Mesendoderm (in vitro differentiated cells): ENCODE measurements around the gene EPSTI1.
"Not testable (repeated sequence)": the region's sequence is repeated elsewhere in the genome, so short reads cannot be mapped to it uniquely, and the experiment has no call there.

ENCODE experiments used
- DNase-seq: peaks from one replicate; pipeline ENCODE4 v3.0.0; 2013
- H2AK5ac ChIP-seq: 2 replicates; pipeline ENCODE4 v1.6.1; 2013; ENCODE audit warnings: low read length, inconsistent platforms
- H2BK120ac ChIP-seq: 2 replicates; pipeline ENCODE4 v1.6.1; 2013; ENCODE audit warnings: low read depth, mild to moderate bottlenecking, low read length, moderate library complexity, mixed read lengths
- H2BK15ac ChIP-seq: replicated peaks from 2 replicates; pipeline ENCODE4 v1.6.1; 2013; ENCODE audit warnings: low read depth, mild to moderate bottlenecking, moderate library complexity
- H2BK5ac ChIP-seq: 2 replicates; pipeline ENCODE4 v1.6.1; 2013; ENCODE audit warnings: low read length, inconsistent platforms
- H3K18ac ChIP-seq: 2 replicates; pipeline ENCODE4 v1.6.1; 2013; ENCODE audit warnings: mild to moderate bottlenecking, low read length, mixed read lengths
- H3K23ac ChIP-seq: one replicate; pipeline ENCODE4 v1.6.1; 2013; ENCODE audit warnings: low read length
- H3K27ac ChIP-seq: 2 replicates; pipeline ENCODE4 v1.5.1; 2013; ENCODE audit warnings: low read depth, mild to moderate bottlenecking, inconsistent platforms, low read length, moderate library complexity
- H3K27me3 ChIP-seq: 2 replicates; pipeline ENCODE4 v1.6.1; 2013; ENCODE audit warnings: low read length, control low read depth, mild to moderate bottlenecking, inconsistent platforms; ENCODE audit not compliant: insufficient read depth, poor library complexity
- H3K36me3 ChIP-seq: 2 replicates; pipeline ENCODE4 v1.6.1; 2013; ENCODE audit warnings: low read length, inconsistent platforms; ENCODE audit not compliant: control insufficient read depth, insufficient read depth
- H3K4ac ChIP-seq: one replicate; pipeline ENCODE4 v1.6.1; 2013; ENCODE audit warnings: low read depth, mild to moderate bottlenecking, low read length, moderate library complexity
- H3K4me1 ChIP-seq: 2 replicates; pipeline ENCODE4 v1.6.1; 2013; ENCODE audit warnings: low read depth, low read length, inconsistent platforms; ENCODE audit not compliant: control insufficient read depth
- H3K4me2 ChIP-seq: 2 replicates; pipeline ENCODE4 v1.6.1; 2013; ENCODE audit warnings: low read length
- H3K4me3 ChIP-seq: 2 replicates; pipeline ENCODE4 v1.5.1; 2013; ENCODE audit warnings: mild to moderate bottlenecking, low read length
- H3K56ac ChIP-seq: one replicate; pipeline ENCODE4 v1.6.1; 2013; ENCODE audit warnings: low read length
- H3K79me1 ChIP-seq: 2 replicates; pipeline ENCODE4 v1.6.1; 2013; ENCODE audit warnings: low read length, inconsistent platforms
- H3K79me2 ChIP-seq: 2 replicates; pipeline ENCODE4 v1.6.1; 2013; ENCODE audit warnings: mild to moderate bottlenecking, low read length; ENCODE audit not compliant: control insufficient read depth, insufficient read depth
- H3K9ac ChIP-seq: 2 replicates; pipeline ENCODE4 v1.6.1; 2013; ENCODE audit warnings: low read length, inconsistent platforms
- H4K5ac ChIP-seq: one replicate; pipeline ENCODE4 v1.6.1; 2013; ENCODE audit warnings: low read length
- H4K8ac ChIP-seq: one replicate; pipeline ENCODE4 v1.6.1; 2013; ENCODE audit warnings: low read depth, mild to moderate bottlenecking, control low read depth, low read length, moderate library complexity
- WGBS: extraction: QIAGEN DNeasy Blood & Tissue Kit; methylation state at CpG from one replicate; pipeline ENCODE4 v1.1.7; 2013; ENCODE audit warnings: low lambda C conversion rate, missing lambda C conversion rate; ENCODE audit not compliant: insufficient coverage; ENCODE audit errors: extremely low coverage; 5-methylcytosine and 5-hydroxymethylcytosine counted together

The EPSTI1 gene

DNA sequence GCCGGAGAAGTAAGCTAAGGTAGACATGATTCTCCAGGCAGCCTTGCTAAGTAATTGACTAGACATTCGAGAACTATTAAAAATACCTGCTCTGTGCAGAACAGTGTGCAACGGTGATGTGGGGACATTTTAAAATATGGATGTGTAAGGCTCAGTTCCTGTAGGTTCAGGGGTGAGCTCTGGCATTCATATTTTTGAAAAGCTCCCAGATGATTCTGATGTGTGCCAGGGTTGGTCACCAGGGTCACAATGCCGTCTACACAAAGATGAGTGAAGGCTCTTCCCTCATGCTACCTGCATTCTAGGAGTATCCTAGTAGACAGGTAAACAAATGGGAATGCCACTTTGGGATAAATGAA lies 702 bp upstream of the EPSTI1 start:
- Histone ChIP-seq H3K4me1 (peaks cover 6% of the 10 kb centered on the region), H3K27me3 (no peaks in the 10 kb centered on the region), H2AK5ac (no peak overlapping the region), H3K27ac (no peak overlapping the region), H3K36me3 (no peaks in the 10 kb centered on the region), H3K23ac (peak overlapping the region; percentile 76), H2BK15ac (peak overlapping the region; percentile 79), H3K9ac (no peak overlapping the region), H3K4me3 (no peak overlapping the region), H2BK120ac (peak overlapping the region; percentile 35), H4K8ac (no peak overlapping the region), H3K79me1 (no peaks in the 10 kb centered on the region), H3K18ac (peak overlapping the region; percentile 95), H3K56ac (peak overlapping the region; percentile 31), H3K4ac (peak overlapping the region; percentile 59), H2BK5ac (peak overlapping the region; percentile 33), H3K4me2 (no peak overlapping the region), H3K79me2 (no peaks in the 10 kb centered on the region), H4K5ac (no peak overlapping the region)
- DNase-seq = no peak
- WGBS = no CpG with 5 or more reads among the region's 4 CpGs

DNA sequence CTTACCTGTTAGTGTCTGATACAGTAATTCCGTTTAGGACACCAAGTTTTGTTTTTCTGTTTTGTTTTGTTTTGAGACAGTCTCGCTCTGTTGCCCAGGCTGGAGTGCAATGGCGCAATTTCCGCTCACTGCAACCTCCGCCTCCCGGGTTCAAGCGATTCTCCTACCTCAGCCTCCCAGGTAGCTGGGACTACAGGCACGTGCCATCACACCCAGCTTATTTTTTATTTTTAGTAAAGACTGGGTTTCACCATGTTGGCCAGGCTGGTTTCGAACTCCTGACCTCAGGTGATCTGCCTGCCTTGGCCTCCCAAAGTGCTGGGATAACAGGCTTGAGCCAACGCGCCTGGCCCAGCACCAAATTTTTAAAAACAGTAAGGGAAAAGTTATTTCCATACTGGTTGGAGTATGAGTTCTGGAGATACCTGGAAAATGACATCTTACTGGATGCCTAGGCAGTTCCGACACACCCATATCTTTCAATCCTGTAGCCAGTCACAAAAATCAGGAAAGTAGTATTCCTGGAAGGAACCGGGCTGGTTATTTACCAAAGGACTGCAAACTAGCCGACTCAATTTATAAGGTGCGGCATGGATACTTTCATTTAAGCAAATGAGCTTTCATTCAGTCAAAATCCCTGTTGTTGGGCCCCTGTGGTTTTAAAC lies 676 bp downstream of the EPSTI1 start:
- Histone ChIP-seq H3K9ac (peak overlapping the region; percentile 80), H2BK120ac (peak overlapping the region; percentile 100), H3K4me2 (peak overlapping the region; percentile 66), H3K56ac (peak overlapping the region; percentile 85), H3K18ac (peak overlapping the region; percentile 100), H2BK15ac (peak overlapping the region; percentile 99), H3K27ac (peak overlapping the region; percentile 97), H4K8ac (peak overlapping the region; percentile 7)
- H3K27me3 ChIP-seq, H3K4ac ChIP-seq, H3K79me1 ChIP-seq, H4K5ac ChIP-seq, H3K4me3 ChIP-seq, H3K79me2 ChIP-seq, H3K23ac ChIP-seq, H2AK5ac ChIP-seq, H3K4me1 ChIP-seq, DNase-seq, H2BK5ac ChIP-seq, H3K36me3 ChIP-seq: not testable (repeated sequence)
- WGBS = no CpG with 5 or more reads among the region's 15 CpGs

- DNase-seq = no peak
- no peak overlapping the region for H3K23ac ChIP-seq
- H4K5ac ChIP-seq = no peak overlapping the region
- H2AK5ac ChIP-seq = peak overlapping the region; percentile 76
- H3K27ac ChIP-seq = no peak overlapping the region
- peak overlapping the region; percentile 37 for H3K9ac ChIP-seq
- no CpG with 5 or more reads among the region's 10 CpGs for WGBS
- H3K4me2 ChIP-seq = no peak overlapping the region
- H3K56ac ChIP-seq = peak overlapping the region; percentile 63
- no peaks in the 10 kb centered on the region for H3K36me3 ChIP-seq
- H3K79me1 ChIP-seq = no peaks in the 10 kb centered on the region
- no peak overlapping the region for H4K8ac ChIP-seq
- H2BK15ac ChIP-seq = peak overlapping the region; percentile 74
- H3K18ac ChIP-seq = no peak overlapping the region
- no peaks in the 10 kb centered on the region for H3K27me3 ChIP-seq
- no peak overlapping the region for H2BK120ac ChIP-seq
- no peak overlapping the region for H2BK5ac ChIP-seq
- no peaks in the 10 kb centered on the region for H3K79me2 ChIP-seq
- no peak overlapping the region for H3K4me3 ChIP-seq
- no peak overlapping the region for H3K4ac ChIP-seq
- peaks cover 6% of the 10 kb centered on the region for H3K4me1 ChIP-seq
Measured at GRCh38 chr13:42990291-42991232, 1.5 kb downstream of the EPSTI1 start.

DNA sequence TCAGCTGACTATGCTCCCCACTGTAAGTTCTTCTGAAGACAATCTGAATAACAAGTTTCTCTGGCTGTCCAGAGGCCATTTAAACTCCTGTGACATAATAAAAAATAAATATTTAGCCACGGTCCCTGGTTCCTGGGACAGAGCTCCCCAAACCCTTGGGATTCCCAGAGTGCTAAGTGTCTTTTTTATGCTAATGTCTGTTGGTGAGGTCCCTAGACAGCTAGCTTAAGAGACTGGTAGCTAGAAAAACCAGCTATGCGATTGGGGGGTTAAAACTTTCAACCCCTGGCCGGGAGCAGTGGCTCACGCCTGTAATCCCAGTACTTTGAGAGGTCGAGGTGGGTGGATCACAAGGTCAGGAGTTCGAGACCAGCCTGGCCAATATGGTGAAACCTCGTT lies 5.9 kb downstream of the EPSTI1 start:
- Histone ChIP-seq H3K23ac (no peak overlapping the region), H2BK15ac (peak overlapping the region; percentile 2), H3K27me3 (no peaks in the 10 kb centered on the region), H3K79me1 (no peaks in the 10 kb centered on the region), H3K36me3 (no peaks in the 10 kb centered on the region), H2BK5ac (no peak overlapping the region), H3K56ac (no peak overlapping the region), H3K4me2 (no peak overlapping the region), H4K5ac (no peak overlapping the region), H4K8ac (no peak overlapping the region), H3K79me2 (no peaks in the 10 kb centered on the region), H3K18ac (peak overlapping the region; percentile 80), H3K4me3 (no peak overlapping the region), H3K4me1 (peaks cover 8% of the 10 kb centered on the region), H2AK5ac (no peak overlapping the region), H3K4ac (no peak overlapping the region), H3K9ac (no peak overlapping the region), H2BK120ac (no peak overlapping the region), H3K27ac (no peak overlapping the region)
- DNase-seq = no peak
- no CpG with 5 or more reads among the region's 7 CpGs for WGBS

DNA sequence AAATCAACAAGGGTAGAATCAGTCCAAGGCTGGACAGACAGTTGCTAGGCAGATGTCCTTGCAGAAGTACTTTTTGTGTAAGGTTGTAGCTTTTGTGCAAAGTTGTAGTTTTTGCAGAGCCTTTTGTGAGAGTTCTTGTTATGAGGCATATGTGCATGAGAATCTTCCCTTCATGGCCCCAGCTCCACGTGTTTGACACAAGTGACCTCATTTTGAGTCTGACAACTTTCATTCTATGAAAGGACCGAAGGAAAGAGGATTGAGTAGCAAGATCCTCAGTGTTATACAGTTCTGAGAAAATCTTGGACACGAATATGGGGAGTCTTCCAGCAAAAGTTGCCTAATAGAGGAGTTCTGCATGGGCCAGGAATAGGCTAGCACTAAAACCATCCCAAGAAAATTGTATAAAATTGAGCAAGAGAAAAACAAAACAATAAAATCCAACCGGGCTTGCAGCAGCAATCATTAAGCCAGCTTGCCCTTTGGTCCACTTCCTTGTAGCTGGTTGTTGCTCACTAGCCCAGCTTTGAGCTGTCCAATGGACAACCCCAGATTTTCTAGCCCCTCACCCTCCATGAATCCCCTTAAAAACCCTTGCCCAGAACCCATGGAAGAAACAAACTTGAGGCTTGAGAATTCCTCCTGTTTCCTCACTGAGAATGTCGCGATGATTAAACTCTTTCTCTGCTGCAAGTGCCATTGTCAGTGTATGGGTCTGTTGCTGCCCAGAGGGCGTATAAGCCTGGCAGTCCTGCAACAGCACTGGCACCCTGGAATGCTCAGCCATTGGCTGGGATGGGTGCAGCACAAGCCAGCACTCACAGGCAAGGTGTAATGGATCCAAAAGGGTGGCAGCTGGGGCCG lies 6.5 kb downstream of the EPSTI1 start:
- H3K9ac ChIP-seq = no peak overlapping the region
- H3K27me3 ChIP-seq = no peaks in the 10 kb centered on the region
- no peak for DNase-seq
- no peaks in the 10 kb centered on the region for H3K79me2 ChIP-seq
- no peak overlapping the region for H2AK5ac ChIP-seq
- H4K8ac ChIP-seq = no peak overlapping the region
- peak overlapping the region; percentile 2 for H2BK15ac ChIP-seq
- no peak overlapping the region for H3K4me3 ChIP-seq
- no peak overlapping the region for H2BK5ac ChIP-seq
- no peak overlapping the region for H4K5ac ChIP-seq
- H3K36me3 ChIP-seq = no peaks in the 10 kb centered on the region
- WGBS = no CpG with 5 or more reads among the region's 8 CpGs
- H3K79me1 ChIP-seq = no peaks in the 10 kb centered on the region
- peaks cover 6% of the 10 kb centered on the region for H3K4me1 ChIP-seq
- no peak overlapping the region for H3K4me2 ChIP-seq
- H3K27ac ChIP-seq = no peak overlapping the region
- H2BK120ac ChIP-seq = no peak overlapping the region
- H3K4ac ChIP-seq = no peak overlapping the region
- H3K23ac ChIP-seq = no peak overlapping the region
- H3K56ac ChIP-seq = no peak overlapping the region
- peak overlapping the region; percentile 80 for H3K18ac ChIP-seq
